Astrocyte (in vitro differentiated cells and primary cell): ENCODE data around the gene FGGY. TPM values are rescaled to one million over a fixed set of nuclear protein-coding genes. Genes with fewer than 3 reads are reported as not detected.
"Not testable (repeated sequence)": the region's sequence is repeated elsewhere in the genome, so short reads cannot be mapped to it uniquely, and the experiment has no call there.

Experiments used
- DNase-seq: peaks from one replicate; pipeline ENCODE4 v3.0.0-alpha.2; 2010; ENCODE audit warnings: low read depth
- FAIRE-seq: peaks from 2 replicates; lab custom pipeline; 2011; peaks lifted over from hg19 to GRCh38; lab: Jason Lieb, UNC
- H2AFZ ChIP-seq: 2 replicates; pipeline ENCODE4 v1.6.0; 2012; ENCODE audit warnings: low read depth, low read length, inconsistent platforms
- H3K27ac ChIP-seq: 2 replicates; pipeline ENCODE4 v1.5.1; 2011; ENCODE audit warnings: low read depth, low read length, inconsistent platforms
- H3K27me3 ChIP-seq: 2 replicates; pipeline ENCODE4 v1.6.0; 2011; ENCODE audit warnings: low read length, inconsistent platforms; ENCODE audit not compliant: insufficient read depth
- H3K36me3 ChIP-seq: 2 replicates; pipeline ENCODE4 v1.5.1; 2011; ENCODE audit warnings: low read length, inconsistent platforms; ENCODE audit not compliant: insufficient read depth
- H3K4me1 ChIP-seq: 2 replicates; pipeline ENCODE4 v1.5.1; 2011; ENCODE audit warnings: low read length, inconsistent platforms; ENCODE audit not compliant: insufficient read depth
- H3K4me2 ChIP-seq: 2 replicates; pipeline ENCODE4 v1.6.0; 2012; ENCODE audit warnings: low read length, inconsistent platforms
- H3K4me3 ChIP-seq: 2 replicates; pipeline ENCODE4 v1.5.1; 2011; ENCODE audit warnings: low read depth, mild to moderate bottlenecking, low read length, inconsistent platforms; ENCODE audit not compliant: insufficient read depth
- H3K79me2 ChIP-seq: 2 replicates; pipeline ENCODE4 v1.6.0; 2012; ENCODE audit warnings: mild to moderate bottlenecking, low read length, inconsistent platforms; ENCODE audit not compliant: insufficient read depth
- H3K9ac ChIP-seq: 2 replicates; pipeline ENCODE4 v1.6.0; 2012; ENCODE audit warnings: mild to moderate bottlenecking, low read length, inconsistent platforms
- H3K9me3 ChIP-seq: 2 replicates; pipeline ENCODE4 v1.5.1; 2012; ENCODE audit warnings: low read depth, mild to moderate bottlenecking, low read length, inconsistent platforms; ENCODE audit not compliant: insufficient read depth
- H4K20me1 ChIP-seq: 2 replicates; pipeline ENCODE4 v1.6.0; 2012; ENCODE audit warnings: low read length, inconsistent platforms; ENCODE audit not compliant: insufficient read depth
- H3K27ac Mint-ChIP-seq: one replicate; pipeline ENCODE4 v1.8.0; 2021; ENCODE audit warnings: mild to moderate bottlenecking, mixed read lengths; ENCODE audit not compliant: unreplicated experiment
- H3K27me3 Mint-ChIP-seq: one replicate; pipeline ENCODE4 v1.8.0; 2021; ENCODE audit warnings: low read depth, mixed read lengths; ENCODE audit not compliant: unreplicated experiment
- H3K36me3 Mint-ChIP-seq: one replicate; pipeline ENCODE4 v1.8.0; 2021; ENCODE audit warnings: low read depth, mixed read lengths; ENCODE audit not compliant: unreplicated experiment
- H3K4me1 Mint-ChIP-seq: one replicate; pipeline ENCODE4 v1.8.0; 2021; ENCODE audit warnings: low read depth, mixed read lengths; ENCODE audit not compliant: unreplicated experiment
- H3K4me3 Mint-ChIP-seq: one replicate; pipeline ENCODE4 v1.8.0; 2021; ENCODE audit warnings: mild to moderate bottlenecking, moderate library complexity, mixed read lengths; ENCODE audit not compliant: unreplicated experiment
- H3K9me3 Mint-ChIP-seq: one replicate; pipeline ENCODE4 v1.8.0; 2021; ENCODE audit warnings: mild to moderate bottlenecking, mixed read lengths; ENCODE audit not compliant: unreplicated experiment
- EZH2 ChIP-seq: IDR thresholded peaks from 2 replicates; pipeline ENCODE4 v1.6.1; 2012; ENCODE audit warnings: mild to moderate bottlenecking, low read length, inconsistent platforms; ENCODE audit not compliant: insufficient read depth
- total RNA-seq: library from RNA; stranded (reverse); gene quantifications from 2 replicates; pipeline ENCODE4 v1.2.1, GENCODE V29; 2021
- TF ChIP-seq, protein P1 (sequence below): IDR thresholded peaks from 2 replicates; pipeline ENCODE4 v1.5.1; 2011; ENCODE audit warnings: low read depth, mild to moderate bottlenecking, inconsistent platforms, low read length, moderate library complexity; ENCODE audit not compliant: insufficient read depth

The FGGY gene
- total RNA-seq, 1 donor from 2014 or later, result 6.8 TPM

DNA sequence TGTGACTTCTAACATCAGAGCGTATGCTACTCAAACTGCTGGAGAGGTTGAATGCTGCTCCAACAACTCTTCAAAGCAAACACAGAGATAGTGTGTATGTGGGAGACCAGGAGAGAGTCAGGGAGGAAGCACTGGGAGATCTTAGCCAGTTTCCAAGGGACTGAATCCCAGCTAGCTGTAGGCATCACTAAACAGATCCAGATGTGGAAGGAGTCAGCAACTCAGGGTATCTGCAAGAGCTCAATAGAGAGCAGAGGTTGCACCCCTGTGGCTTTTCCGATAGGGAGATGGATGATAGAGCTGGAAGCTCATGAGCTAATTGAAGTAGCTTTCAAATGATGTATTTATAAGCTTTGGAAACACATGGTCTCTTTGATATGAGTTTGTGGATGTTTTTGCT is 349.0 kb downstream of the FGGY start:
- H4K20me1 ChIP-seq, result no peaks in the 10 kb centered on the region
- H3K4me3 ChIP-seq, result no peak overlapping the region
- H3K36me3 ChIP-seq, result no peaks in the 10 kb centered on the region
- no peaks in the 10 kb centered on the region for H3K79me2 ChIP-seq
- Mint-ChIP-seq H3K27ac (no peak overlapping the region), H3K27me3 (no peaks in the 10 kb centered on the region), H3K36me3 (peaks cover 3% of the 10 kb centered on the region), H3K9me3 (no peaks in the 10 kb centered on the region), H3K4me3 (no peak overlapping the region), H3K4me1 (peaks cover 10% of the 10 kb centered on the region)
- no peak overlapping the region for H3K4me2 ChIP-seq
- DNase-seq (peak; percentile 75), FAIRE-seq (no peak)
- TF ChIP-seq, protein P1, sequence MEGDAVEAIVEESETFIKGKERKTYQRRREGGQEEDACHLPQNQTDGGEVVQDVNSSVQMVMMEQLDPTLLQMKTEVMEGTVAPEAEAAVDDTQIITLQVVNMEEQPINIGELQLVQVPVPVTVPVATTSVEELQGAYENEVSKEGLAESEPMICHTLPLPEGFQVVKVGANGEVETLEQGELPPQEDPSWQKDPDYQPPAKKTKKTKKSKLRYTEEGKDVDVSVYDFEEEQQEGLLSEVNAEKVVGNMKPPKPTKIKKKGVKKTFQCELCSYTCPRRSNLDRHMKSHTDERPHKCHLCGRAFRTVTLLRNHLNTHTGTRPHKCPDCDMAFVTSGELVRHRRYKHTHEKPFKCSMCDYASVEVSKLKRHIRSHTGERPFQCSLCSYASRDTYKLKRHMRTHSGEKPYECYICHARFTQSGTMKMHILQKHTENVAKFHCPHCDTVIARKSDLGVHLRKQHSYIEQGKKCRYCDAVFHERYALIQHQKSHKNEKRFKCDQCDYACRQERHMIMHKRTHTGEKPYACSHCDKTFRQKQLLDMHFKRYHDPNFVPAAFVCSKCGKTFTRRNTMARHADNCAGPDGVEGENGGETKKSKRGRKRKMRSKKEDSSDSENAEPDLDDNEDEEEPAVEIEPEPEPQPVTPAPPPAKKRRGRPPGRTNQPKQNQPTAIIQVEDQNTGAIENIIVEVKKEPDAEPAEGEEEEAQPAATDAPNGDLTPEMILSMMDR, result no peak
- TF ChIP-seq EZH2, result no peak
- H3K4me1 ChIP-seq, result no peaks in the 10 kb centered on the region
- no peaks in the 10 kb centered on the region for H3K27me3 ChIP-seq
- no peak overlapping the region for H3K27ac ChIP-seq
- H3K9ac ChIP-seq, result no peak overlapping the region
- H3K9me3 ChIP-seq, result no peaks in the 10 kb centered on the region
- no peak overlapping the region for H2AFZ ChIP-seq

DNA sequence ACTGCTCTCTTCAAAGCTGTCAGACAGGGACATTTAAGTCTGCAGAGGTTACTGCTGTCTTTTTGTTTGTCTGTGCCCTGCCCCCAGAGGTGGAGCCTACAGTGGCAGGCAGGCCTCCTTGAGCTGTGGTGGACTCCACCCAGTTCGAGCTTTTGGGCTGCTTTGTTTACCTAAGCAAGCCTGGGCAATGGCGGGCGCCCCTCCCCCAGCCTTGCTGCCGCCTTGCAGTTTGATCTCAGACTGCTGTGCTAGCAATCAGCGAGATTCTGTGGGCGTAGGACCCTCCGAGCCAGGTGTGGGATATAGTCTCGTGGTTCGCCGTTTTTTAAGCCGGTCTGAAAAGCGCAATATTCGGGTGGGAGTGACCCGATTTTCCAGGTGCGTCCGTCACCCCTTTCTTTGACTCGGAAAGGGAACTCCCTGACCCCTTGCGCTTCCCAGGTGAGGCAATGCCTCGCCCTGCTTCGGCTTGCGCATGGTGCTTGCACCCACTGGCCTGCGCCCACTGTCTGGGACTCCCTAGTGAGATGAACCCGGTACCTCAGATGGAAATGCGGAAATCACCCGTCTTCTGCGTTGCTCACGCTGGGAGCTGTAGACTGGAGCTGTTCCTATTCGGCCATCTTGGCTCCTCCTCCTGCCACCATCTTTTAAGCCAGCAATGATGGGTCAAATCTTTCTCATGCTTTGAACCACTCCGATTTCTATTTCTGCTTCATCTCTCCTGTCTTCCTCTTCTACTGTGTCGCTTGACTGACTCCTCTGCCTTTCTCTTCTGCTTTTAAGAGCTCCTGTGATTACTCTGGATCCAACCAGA is 356.5 kb downstream of the FGGY start:
- not testable (repeated sequence) for H3K79me2 ChIP-seq, H3K4me3 ChIP-seq, H3K4me2 ChIP-seq, H3K4me3 Mint-ChIP-seq, H3K4me1 Mint-ChIP-seq, H3K9ac ChIP-seq, H2AFZ ChIP-seq, H3K4me1 ChIP-seq, H3K27me3 ChIP-seq, H3K27me3 Mint-ChIP-seq, H3K27ac ChIP-seq, H3K27ac Mint-ChIP-seq, H4K20me1 ChIP-seq, H3K36me3 Mint-ChIP-seq, DNase-seq, H3K9me3 ChIP-seq, FAIRE-seq, H3K9me3 Mint-ChIP-seq, H3K36me3 ChIP-seq

DNA sequence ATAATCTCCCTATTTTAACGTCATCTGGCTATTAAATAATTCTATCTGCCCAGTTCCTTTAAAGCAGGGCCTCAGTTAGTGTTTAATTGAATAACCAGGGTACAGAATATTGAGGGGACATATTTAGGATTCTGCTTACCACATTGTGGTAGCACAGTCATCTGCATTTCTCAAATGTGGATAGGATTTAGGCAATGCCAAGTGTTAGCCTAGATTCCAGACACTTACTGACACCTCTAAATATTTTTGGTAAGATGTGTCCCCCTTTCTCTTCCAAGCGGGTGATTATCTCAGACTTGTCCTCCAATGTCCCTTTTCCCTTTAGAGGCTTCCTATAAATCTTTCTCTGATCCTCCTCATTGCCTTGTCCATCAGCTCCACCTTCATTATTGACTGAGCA is 357.1 kb downstream of the FGGY start:
- Histone ChIP-seq H3K27ac (no peak overlapping the region), H3K4me3 (no peak overlapping the region), H3K36me3 (no peaks in the 10 kb centered on the region), H3K9me3 (no peaks in the 10 kb centered on the region), H3K4me1 (no peaks in the 10 kb centered on the region), H2AFZ (no peak overlapping the region), H3K9ac (no peak overlapping the region), H3K27me3 (no peaks in the 10 kb centered on the region), H4K20me1 (no peaks in the 10 kb centered on the region), H3K79me2 (no peaks in the 10 kb centered on the region), H3K4me2 (no peak overlapping the region)
- H3K4me1 Mint-ChIP-seq, result no peaks in the 10 kb centered on the region
- DNase-seq (no peak), FAIRE-seq (no peak)
- peaks cover 5% of the 10 kb centered on the region for H3K9me3 Mint-ChIP-seq
- no peak overlapping the region for H3K4me3 Mint-ChIP-seq
- TF ChIP-seq, protein P1, result no peak
- TF ChIP-seq EZH2, result no peak
- H3K36me3 Mint-ChIP-seq, result peaks cover 2% of the 10 kb centered on the region
- no peak overlapping the region for H3K27ac Mint-ChIP-seq
- H3K27me3 Mint-ChIP-seq, result peaks cover 3% of the 10 kb centered on the region
